ENCODE measurements around the gene ABCA3. TPM values are rescaled to one million over a fixed set of nuclear protein-coding genes. Genes with fewer than 3 reads are reported as not detected.

ABCA3 gene
- total RNA-seq, 1 experiment from 2014 or later: 9.0 TPM

- intact Hi-C loops (cut with micrococcal nuclease; ENCODE audit: unreplicated experiment): no loop called here
- peaks cover 60% of the 10 kb centered on the region for H3K27me3 ChIP-seq (replicated peaks; ENCODE audit: insufficient read depth, low read depth, low read length, poor library complexity)
- POLR2A ChIA-PET (ENCODE audit: low non-redundant PET): no interaction called here
- no peak overlapping the region for H3K4me3 ChIP-seq (ENCODE audit: low read depth, low read length, poor library complexity, severe bottlenecking)
- no TSS peak for BruUV-seq (replicated peaks)
- H3K4me1 ChIP-seq (ENCODE audit: insufficient read depth, low read length, poor library complexity, severe bottlenecking): no peaks in the 10 kb centered on the region
- CTCF ChIA-PET: no interaction called here
- DNase-seq (ENCODE audit: low spot score): no peak
- no peak for TF ChIP-seq EZH2 (IDR thresholded peaks at IDR 0.05; ENCODE audit: borderline replicate concordance, low read depth, low read length, poor library complexity, severe bottlenecking)
- no peak for TF ChIP-seq CTCF (conservative IDR thresholded peaks at IDR 0.05; ENCODE audit: low read depth, low read length)
- H3K36me3 ChIP-seq (ENCODE audit: insufficient read depth, low read length, poor library complexity, severe bottlenecking): no peaks in the 10 kb centered on the region
- no peak overlapping the region for H3K27ac ChIP-seq (ENCODE audit: low read depth, low read length, poor library complexity, severe bottlenecking)
- H3K9me3 ChIP-seq (ENCODE audit: low read depth, low read length, poor library complexity, severe bottlenecking): peaks cover 9% of the 10 kb centered on the region
Measured at GRCh38 chr16:2358811-2359210, 18.3 kb upstream of the ABCA3 start.

GRCh38 chr16:2357331-2357730 is 16.8 kb upstream of the ABCA3 start:
- ChIA-PET CTCF (no interaction called here), POLR2A (ENCODE audit: low non-redundant PET) (no interaction called here)
- intact Hi-C loops (cut with micrococcal nuclease; ENCODE audit: unreplicated experiment): no loop called here
- TF ChIP-seq EZH2 (IDR thresholded peaks at IDR 0.05; ENCODE audit: borderline replicate concordance, low read depth, low read length, poor library complexity, severe bottlenecking) (no peak), CTCF (conservative IDR thresholded peaks at IDR 0.05; ENCODE audit: low read depth, low read length) (no peak)
- H3K4me1 ChIP-seq (ENCODE audit: insufficient read depth, low read length, poor library complexity, severe bottlenecking): no peaks in the 10 kb centered on the region
- no TSS peak for BruUV-seq (replicated peaks)
- peaks cover 67% of the 10 kb centered on the region for H3K27me3 ChIP-seq (replicated peaks; ENCODE audit: insufficient read depth, low read depth, low read length, poor library complexity)
- no peak overlapping the region for H3K4me3 ChIP-seq (ENCODE audit: low read depth, low read length, poor library complexity, severe bottlenecking)
- H3K9me3 ChIP-seq (ENCODE audit: low read depth, low read length, poor library complexity, severe bottlenecking): peaks cover 9% of the 10 kb centered on the region
- H3K27ac ChIP-seq (ENCODE audit: low read depth, low read length, poor library complexity, severe bottlenecking): no peak overlapping the region
- no peaks in the 10 kb centered on the region for H3K36me3 ChIP-seq (ENCODE audit: insufficient read depth, low read length, poor library complexity, severe bottlenecking)
- no peak for DNase-seq (ENCODE audit: low spot score)

GRCh38 chr16:2350500-2350899 is 10.0 kb upstream of the ABCA3 start:
- Histone ChIP-seq H3K4me3 (ENCODE audit: low read depth, low read length, poor library complexity, severe bottlenecking) (no peak overlapping the region), H3K36me3 (ENCODE audit: insufficient read depth, low read length, poor library complexity, severe bottlenecking) (no peaks in the 10 kb centered on the region), H3K9me3 (ENCODE audit: low read depth, low read length, poor library complexity, severe bottlenecking) (no peaks in the 10 kb centered on the region), H3K27ac (ENCODE audit: low read depth, low read length, poor library complexity, severe bottlenecking) (no peak overlapping the region), H3K27me3 (replicated peaks; ENCODE audit: insufficient read depth, low read depth, low read length, poor library complexity) (peaks cover 34% of the 10 kb centered on the region), H3K4me1 (ENCODE audit: insufficient read depth, low read length, poor library complexity, severe bottlenecking) (no peaks in the 10 kb centered on the region)
- CTCF ChIA-PET: no interaction called here
- no TSS peak for BruUV-seq (replicated peaks)
- DNase-seq (ENCODE audit: low spot score): no peak
- no peak for TF ChIP-seq EZH2 (IDR thresholded peaks at IDR 0.05; ENCODE audit: borderline replicate concordance, low read depth, low read length, poor library complexity, severe bottlenecking)
- TF ChIP-seq CTCF (conservative IDR thresholded peaks at IDR 0.05; ENCODE audit: low read depth, low read length): no peak
- intact Hi-C loops (cut with micrococcal nuclease; ENCODE audit: unreplicated experiment): no loop called here
- POLR2A ChIA-PET (ENCODE audit: low non-redundant PET): no interaction called here
